CD4-positive, alpha-beta T cell treated with Interleukin-6 for 4 hours (primary cell): ENCODE data around the gene FOXP1.
"Not testable (repeated sequence)": the region's sequence is repeated elsewhere in the genome, so short reads cannot be mapped to it uniquely, and the experiment has no call there.

ENCODE experiments used
- DNase-seq: peaks from one replicate; pipeline ENCODE4 v3.0.0-alpha.2; 2020; ENCODE audit warnings: mixed read lengths

FOXP1 gene

GRCh38 chr3:71361334-71361890 is 222.1 kb downstream of the FOXP1 start:
- no peak for DNase-seq

GRCh38 chr3:71360764-71361163 is 222.8 kb downstream of the FOXP1 start:
- DNase-seq = peak; percentile 28

- DNase-seq = peak; percentile 17
These were observed 223.3 kb downstream of the FOXP1 start for GRCh38 chr3:71360180-71360579.

- no peak for DNase-seq
These were observed 225.3 kb downstream of the FOXP1 start for GRCh38 chr3:71358243-71358642.

- no peak for DNase-seq
These were observed 227.3 kb downstream of the FOXP1 start for GRCh38 chr3:71356265-71356664.

GRCh38 chr3:71355862-71356261 is 227.7 kb downstream of the FOXP1 start:
- DNase-seq = peak; percentile 30

GRCh38 chr3:71355037-71355436 is 228.5 kb downstream of the FOXP1 start:
- DNase-seq = no peak

- DNase-seq = no peak
These were observed 232.0 kb downstream of the FOXP1 start for GRCh38 chr3:71351403-71352149.

- DNase-seq = no peak
These were observed 232.5 kb downstream of the FOXP1 start for GRCh38 chr3:71350998-71351397.

- DNase-seq = no peak
These were observed 234.7 kb downstream of the FOXP1 start for GRCh38 chr3:71348831-71349230.

- DNase-seq = no peak
These were observed 235.4 kb downstream of the FOXP1 start for GRCh38 chr3:71348001-71348632.

- DNase-seq = no peak
These were observed 237.5 kb downstream of the FOXP1 start for GRCh38 chr3:71346061-71346460.

- no peak for DNase-seq
These were observed 238.0 kb downstream of the FOXP1 start for GRCh38 chr3:71345429-71346040.

- no peak for DNase-seq
These were observed 241.8 kb downstream of the FOXP1 start for GRCh38 chr3:71341721-71342120.

- DNase-seq = no peak
These were observed 244.5 kb downstream of the FOXP1 start for GRCh38 chr3:71339049-71339448.

- DNase-seq = no peak
These were observed 250.7 kb downstream of the FOXP1 start for GRCh38 chr3:71332813-71333212.

- no peak for DNase-seq
These were observed 252.6 kb downstream of the FOXP1 start for GRCh38 chr3:71330909-71331308.

GRCh38 chr3:71330505-71330904 is 253.0 kb downstream of the FOXP1 start:
- DNase-seq = no peak

GRCh38 chr3:71329817-71330216 is 253.7 kb downstream of the FOXP1 start:
- no peak for DNase-seq

GRCh38 chr3:71328926-71329325 is 254.6 kb downstream of the FOXP1 start:
- DNase-seq = no peak

- DNase-seq = no peak
These were observed 255.6 kb downstream of the FOXP1 start for GRCh38 chr3:71327936-71328335.

GRCh38 chr3:71325715-71326114 is 257.8 kb downstream of the FOXP1 start:
- no peak for DNase-seq

GRCh38 chr3:71324224-71324623 is 259.3 kb downstream of the FOXP1 start:
- not testable (repeated sequence) for DNase-seq

- DNase-seq = no peak
These were observed 260.0 kb downstream of the FOXP1 start for GRCh38 chr3:71323558-71323957.
